Neural progenitor cell (in vitro differentiated cells): ENCODE data around the gene SNX25.

ENCODE experiments used
- EZH2 ChIP-seq: fragments of 200-600 bp; sonication (generic); IDR thresholded peaks from 2 replicates; pipeline ENCODE4 v1.6.1; 2017; ENCODE audit warnings: antibody characterized with exemption, mild to moderate bottlenecking, moderate library complexity
- EZH2phosphoT487 ChIP-seq: fragments of 200-600 bp; sonication (generic); IDR thresholded peaks from 2 replicates; pipeline ENCODE4 v1.6.1; 2017; ENCODE audit warnings: antibody characterized with exemption
- TF ChIP-seq, protein P1 (sequence below): fragments of 200-600 bp; sonication (generic); IDR thresholded peaks from 2 replicates; pipeline ENCODE4 v1.5.1; 2017; ENCODE audit warnings: antibody characterized with exemption, mild to moderate bottlenecking

DNA sequence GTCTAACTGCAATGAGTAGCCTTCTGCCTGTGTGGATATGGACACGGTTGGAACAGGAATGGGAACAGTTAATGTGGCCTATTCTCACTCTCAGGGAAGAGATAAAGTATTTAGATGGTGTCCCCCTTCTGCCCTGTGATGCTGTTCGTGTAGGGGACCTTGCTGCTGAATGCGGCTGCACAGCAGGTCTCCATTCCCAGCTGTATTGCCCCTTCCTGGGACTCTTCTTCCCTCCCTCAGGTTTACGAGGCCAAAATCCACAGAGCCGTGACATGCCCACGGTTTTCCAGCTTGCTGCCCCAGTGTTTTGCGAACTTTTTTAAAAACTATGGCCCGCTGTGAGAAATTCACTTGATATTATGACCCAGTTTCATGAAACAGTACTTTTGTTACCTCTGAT is 50.3 kb downstream of the SNX25 start:
- TF ChIP-seq, protein P1, sequence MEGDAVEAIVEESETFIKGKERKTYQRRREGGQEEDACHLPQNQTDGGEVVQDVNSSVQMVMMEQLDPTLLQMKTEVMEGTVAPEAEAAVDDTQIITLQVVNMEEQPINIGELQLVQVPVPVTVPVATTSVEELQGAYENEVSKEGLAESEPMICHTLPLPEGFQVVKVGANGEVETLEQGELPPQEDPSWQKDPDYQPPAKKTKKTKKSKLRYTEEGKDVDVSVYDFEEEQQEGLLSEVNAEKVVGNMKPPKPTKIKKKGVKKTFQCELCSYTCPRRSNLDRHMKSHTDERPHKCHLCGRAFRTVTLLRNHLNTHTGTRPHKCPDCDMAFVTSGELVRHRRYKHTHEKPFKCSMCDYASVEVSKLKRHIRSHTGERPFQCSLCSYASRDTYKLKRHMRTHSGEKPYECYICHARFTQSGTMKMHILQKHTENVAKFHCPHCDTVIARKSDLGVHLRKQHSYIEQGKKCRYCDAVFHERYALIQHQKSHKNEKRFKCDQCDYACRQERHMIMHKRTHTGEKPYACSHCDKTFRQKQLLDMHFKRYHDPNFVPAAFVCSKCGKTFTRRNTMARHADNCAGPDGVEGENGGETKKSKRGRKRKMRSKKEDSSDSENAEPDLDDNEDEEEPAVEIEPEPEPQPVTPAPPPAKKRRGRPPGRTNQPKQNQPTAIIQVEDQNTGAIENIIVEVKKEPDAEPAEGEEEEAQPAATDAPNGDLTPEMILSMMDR, result no peak
- no peak for TF ChIP-seq EZH2
- TF ChIP-seq EZH2phosphoT487, result no peak
